Effector CD8-positive, alpha-beta T cell (primary cell): ENCODE measurements around the gene SLC5A12.

Experiments
- DNase-seq: peaks from one replicate; lab custom pipeline; 2025; lab: John Stamatoyannopoulos, UW

SLC5A12 gene

DNA sequence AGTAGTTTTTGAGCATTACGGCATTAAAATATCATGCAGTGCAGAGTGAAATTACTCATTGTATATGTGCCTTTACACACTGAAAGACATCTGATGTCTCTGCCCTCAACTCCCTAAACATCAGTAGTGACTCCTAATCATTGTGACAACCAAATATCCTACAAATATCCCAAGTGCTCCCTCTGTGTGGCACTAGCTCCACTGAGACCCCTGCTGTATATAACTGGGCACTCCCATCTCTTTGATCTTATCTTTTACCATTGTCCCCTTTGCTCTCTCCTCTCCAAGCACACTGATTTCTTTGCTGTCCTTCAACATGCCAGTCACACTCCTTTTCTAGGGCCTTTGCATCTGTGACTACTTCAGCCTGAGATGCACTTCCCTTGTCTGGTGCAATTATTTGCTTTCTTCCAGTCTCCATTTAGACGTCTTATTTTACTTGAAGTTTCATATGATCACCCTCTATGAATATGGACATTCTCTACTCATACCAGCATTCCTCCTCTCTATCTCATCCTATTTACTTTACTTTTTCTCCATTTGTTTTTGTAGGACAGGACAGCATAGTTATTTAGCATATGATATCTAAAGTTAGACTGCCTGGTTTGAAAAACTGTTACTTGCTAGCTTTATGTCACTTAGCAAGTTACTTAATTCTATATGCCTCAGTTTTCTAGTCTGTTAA lies 2.4 kb downstream of the SLC5A12 start:
- no peak for DNase-seq

DNA sequence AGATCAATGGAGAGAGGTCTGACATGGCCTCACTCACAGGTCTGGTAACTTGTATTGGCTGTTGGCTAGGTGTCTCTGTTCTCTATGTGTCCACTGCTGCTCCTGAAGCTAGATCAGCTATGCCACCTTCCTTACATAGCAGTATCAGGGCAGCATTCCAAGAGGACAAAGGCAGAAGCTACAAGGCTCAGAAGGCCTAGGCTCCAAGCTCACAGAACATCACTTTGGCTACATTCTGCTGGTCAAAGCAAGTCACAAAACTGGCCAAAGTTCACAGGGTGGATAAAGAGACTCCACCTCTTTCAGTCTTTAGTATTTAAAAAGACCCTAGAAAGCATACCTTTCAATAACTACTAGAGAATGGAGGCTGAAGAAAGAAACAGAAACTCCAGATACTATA lies 4.1 kb downstream of the SLC5A12 start:
- no peak for DNase-seq

DNA sequence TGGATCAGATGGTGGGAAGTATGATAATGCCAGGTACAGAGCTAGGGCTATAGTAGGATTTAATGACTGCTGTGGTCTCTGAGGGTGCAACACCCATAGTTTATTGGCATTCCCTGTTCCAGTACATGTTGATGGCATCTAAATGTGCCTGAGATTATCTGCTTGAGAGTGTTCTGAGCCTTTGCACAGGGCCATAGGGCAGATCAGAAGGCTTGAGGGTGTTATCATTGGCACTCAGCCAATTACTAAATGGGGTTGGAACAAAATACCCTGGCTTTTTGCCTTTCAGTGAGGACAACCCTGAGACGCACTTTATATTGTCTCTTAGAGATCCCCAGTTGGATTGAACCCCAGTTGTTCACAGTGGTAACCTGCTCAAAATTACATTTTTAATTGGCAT lies 6.7 kb downstream of the SLC5A12 start:
- no peak for DNase-seq

DNA sequence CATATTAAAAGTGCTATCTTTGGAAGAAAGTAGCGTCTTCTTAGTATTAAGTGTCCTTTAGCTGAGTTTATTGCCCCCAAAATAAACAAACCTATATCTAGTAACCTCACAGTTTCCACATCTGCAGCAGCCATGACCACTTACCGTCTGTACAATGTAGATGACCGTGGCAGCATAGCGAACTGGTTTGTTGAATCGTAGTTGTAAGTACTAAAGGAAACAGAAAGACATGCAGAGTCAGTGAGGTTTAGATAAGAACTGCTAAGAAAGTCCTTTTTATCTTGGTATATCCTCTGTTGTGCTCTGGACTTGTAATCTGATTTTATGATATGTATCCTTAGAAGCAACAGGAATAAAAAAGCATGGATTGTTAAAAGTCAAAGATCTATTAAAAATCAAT lies 9.4 kb downstream of the SLC5A12 start:
- no peak for DNase-seq

DNA sequence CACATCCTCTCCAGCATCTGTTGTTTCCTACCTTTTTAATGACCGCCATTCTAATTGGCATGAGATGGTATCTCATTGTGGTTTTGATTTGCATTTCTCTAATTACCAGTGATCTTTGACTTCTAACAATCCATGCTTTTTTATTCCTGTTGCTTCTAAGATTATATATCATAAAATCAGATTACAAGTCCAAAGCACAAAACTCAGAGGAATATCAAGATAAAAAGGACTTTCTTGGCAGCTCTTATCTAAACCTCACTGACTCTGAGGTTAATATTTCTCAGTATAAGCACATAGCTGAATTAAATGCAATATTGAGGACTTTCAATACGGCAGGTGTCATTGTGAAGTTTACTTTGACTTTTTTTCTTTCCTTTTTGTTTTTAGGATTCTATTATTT lies 11.4 kb downstream of the SLC5A12 start:
- DNase-seq, result no peak

DNA sequence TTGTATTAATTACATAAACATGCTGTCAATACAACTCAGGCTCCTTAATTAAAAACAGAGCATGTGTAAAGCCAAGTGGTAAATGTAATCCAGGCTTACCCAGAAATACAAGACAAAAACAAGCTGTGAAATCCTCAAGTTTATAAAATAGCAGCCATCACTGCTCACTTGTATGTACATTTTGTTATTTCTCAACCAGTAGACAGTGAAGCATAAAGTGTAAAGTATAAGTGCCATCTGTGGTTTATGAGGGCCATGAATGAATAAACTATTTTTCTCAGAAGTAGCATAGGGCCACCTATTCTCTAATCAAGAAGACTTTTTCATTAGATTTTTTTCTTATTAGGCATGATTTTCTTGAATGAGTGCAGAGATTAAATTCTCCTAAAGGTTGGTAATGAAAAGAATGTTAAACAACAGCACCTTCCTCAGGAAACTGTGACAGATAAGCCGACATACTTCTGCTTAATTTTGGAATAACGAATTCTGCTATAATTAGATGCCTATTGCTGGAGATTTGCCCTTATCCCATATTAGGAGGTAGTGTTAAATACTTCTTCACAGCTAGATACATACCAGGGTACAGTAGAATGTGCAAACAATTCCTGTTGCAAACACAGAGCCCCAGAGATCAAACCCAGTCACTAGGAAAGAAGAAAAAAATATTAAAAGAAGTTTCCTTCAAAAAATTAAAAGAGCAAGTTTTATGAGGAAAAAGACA lies 13.0 kb downstream of the SLC5A12 start:
- DNase-seq, result no peak

DNA sequence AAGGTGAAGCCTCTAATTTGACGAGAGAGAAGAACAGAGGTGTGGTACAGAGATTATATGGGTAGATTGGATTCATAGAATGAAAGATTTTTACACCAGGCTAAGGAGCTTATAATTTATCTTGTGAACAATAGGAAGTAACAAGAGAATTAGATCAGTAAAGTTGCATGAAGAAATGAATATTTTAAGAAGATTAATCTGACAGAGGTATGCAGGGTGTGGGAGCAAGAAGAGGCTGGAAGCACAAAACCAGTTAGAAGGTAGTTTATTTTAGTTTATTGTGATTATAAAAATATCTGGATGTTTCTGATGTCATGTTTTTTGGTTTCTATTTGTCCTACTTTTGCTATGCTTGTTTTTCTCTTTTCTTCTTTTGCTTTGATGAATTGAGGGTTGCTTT lies 15.7 kb downstream of the SLC5A12 start:
- no peak for DNase-seq

DNA sequence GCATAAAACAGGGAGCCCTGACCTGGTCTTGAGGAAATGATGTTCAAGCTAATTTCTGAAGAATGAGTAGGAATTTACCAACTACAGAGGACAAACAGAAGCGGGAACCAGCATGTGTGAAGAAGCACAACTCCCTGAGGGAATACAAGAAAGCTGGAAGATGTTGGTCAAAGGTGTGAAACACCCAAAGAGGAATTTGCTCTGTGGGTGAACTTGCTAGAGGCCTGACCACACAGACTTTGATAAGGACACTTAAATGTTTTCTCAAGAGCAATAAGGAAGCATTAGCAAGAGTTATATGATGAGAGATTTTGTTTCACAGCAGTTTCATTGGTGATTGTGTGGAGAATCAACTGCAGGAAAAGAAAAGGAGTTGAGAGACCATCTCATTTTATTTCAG lies 17.6 kb downstream of the SLC5A12 start:
- DNase-seq, result no peak

DNA sequence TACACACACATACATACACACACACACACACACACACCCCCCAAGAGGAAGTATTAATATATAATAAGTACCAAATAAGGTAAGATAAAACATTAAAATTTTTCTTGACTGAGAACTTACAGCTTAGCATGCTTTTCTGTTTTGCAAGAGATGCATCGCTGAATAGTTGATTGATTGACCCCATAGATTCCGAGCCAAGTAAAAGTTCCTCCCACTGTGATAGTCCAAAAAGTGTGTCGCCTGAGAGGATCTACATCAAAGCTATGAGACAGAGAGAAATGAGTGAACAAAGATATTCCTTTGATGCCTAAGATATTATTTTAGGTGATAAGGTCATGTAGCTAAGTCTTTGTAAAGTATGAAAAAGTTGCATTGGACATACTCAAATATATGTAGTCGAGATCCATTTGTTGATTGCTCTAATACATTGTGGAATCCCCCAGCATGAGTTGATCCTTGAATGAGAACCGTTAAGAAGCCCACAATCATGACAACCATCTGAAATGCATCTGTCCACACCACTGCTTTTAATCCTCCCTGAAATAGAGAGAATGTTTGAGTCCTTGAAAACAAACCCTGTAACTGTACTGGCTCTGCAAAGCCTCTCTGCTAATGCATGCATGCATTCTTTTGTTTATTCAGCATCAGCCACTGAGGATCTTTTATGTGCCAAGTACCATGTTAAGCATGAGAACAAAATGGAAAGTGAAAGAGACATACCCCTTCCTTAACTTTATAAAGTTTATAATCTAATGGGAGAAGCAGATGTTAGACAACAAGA lies 18.3 kb downstream of the SLC5A12 start:
- no peak for DNase-seq

DNA sequence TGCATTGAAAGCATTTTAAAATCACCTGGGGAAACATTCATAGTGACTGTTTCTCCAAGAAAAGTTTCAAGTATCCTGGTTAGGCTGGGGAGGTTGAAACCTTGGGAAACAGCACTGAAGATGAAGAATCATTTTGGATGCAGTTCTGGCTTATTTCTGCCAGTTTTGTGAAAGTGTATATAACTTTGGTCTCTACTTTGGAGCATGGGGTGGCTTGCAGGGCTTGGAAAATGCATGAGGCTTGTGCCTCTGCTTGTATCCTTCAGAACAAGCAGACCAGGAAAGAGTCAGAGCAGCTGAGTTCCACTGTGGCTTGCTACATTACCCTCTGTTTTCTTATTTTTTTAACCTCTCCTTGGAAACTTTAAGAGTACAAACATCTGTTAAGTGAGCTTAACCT lies 19.5 kb downstream of the SLC5A12 start:
- no peak for DNase-seq

DNA sequence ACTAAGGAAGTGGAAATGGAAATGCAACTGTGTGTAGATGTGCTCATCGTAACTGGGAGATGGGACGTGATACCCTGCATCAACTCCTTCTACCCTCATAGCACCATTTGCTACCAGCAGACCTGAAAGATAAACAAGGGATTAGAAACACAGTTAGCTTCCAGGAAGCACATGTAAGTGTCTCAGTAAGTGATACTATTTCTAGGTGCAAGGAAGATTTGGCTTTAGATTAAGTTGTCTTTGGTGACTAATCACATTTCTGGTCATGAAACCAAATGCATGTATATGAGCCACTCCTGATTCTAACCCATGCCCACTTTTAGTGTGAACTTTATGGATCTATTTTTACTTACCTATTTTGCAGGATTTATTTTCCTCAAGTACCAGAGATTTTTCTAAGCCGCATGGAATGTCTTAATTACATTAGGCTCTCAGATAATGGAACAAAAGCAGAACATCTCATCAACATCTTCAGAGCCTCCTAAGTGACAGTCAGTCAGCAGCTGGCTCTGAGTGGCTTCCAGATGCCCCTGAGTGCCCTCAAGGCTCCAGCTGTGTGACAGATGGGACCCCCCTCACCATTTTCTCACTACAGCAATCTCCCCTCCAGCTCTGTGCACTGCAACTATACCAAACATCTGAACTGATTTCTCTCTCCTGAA lies 21.2 kb downstream of the SLC5A12 start:
- no peak for DNase-seq

DNA sequence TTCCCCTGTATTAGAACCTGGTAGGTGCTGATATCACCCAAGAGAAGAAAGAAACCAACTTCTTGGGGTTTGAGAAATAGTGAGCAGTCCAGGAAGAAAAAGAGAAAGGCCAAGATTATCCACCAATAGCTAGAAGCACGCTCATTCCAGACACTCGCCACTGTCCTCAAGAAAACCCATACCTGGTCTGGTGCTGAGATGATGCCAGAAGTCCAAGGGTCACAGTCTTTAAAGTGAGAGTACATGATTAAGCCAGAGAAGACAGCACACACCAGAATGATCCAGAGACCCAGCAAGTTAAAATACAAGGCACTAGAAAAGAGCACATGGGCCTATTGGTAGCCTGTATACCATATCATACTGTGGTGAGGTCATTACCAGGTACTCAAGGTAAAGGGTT lies 23.6 kb downstream of the SLC5A12 start:
- DNase-seq, result no peak

DNA sequence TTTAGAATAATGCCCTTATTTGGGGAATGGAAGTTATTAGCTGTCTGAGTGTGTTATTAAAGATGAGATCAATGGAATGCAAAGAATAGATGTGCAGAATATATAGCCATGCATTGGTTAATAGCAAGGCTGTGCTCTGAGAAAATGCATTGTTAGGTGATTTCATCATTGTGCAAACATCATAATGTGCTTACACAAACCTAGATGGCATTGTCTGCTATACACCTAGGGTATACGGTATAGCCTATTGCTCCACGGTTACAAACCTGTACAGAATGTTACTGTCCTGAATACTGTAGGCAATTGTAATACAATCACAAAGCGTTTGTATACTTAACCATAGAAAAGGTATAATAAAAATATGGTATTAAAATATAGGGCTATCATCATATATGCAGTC lies 25.5 kb downstream of the SLC5A12 start:
- no peak for DNase-seq

DNA sequence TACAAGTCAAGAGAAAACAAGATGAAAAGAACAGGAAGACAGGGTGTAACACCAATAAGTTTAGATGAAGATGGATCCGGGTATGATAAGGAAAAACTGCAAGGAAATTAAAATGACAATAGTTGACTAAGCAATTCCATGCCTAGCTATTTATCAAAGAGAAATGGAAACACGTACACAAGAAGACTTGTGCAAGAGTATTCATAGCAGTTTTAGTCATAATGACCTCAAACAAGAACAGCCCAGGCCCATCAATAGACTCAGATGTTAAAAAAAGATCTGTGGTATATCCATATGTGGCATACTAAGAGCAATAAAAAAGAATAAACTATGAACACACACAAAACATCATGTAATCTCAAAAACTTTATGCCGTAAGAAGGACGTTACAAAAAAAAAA lies 33.2 kb downstream of the SLC5A12 start:
- DNase-seq, result no peak

DNA sequence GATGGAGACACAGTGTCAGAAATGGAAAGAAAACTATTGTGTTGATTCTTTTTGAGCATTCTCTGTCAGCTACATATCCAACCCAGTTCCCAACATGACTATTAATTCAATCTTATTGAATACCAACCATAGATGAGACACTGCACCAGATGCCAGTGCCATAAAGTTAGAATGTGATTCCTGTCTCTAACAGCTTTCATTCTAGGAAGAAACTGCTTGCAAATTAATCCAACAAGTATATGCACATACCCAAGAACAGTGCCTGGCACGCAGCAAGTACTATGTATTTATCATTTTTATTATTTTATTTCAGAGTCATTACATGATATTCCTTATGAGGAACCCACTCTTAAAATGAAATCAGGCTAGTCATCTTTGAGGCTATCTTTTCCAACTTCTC lies 34.5 kb downstream of the SLC5A12 start:
- no peak for DNase-seq

DNA sequence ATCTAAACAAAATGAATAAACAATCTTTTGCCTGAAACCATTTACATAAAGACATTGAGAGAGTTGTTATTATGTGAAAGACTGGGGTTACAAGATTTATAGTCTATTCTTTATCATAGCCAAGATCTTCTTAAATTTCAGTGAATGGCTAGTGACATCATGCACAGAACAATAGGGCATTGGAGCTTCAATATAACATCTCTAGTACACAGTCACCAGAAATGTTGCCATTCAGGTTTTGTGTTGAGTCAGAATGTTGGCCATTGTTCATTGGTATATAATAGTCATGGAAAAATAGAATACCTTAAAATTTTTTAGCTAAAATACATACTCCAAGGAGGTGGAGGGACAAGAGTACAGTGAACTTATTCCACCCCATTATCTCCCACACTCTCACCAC lies 44.3 kb downstream of the SLC5A12 start:
- DNase-seq, result no peak

DNA sequence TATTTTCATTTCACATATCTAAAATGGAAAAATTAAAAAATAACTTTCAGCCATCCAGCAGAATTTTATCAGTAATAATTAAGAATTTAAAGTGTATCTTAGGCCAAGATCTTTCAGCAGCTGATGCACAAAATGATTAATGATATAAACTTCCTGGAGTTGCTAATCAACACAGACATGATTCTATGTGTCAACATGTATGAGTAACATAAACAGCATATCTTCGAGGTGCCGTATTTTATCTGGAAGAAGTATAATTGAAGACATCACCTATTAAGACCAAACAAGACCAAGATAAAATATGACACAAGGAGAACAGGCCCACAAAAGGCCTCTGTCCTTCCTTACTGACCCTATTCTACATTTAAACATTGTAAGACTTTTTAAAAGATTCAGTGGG lies 45.2 kb downstream of the SLC5A12 start:
- DNase-seq, result no peak

DNA sequence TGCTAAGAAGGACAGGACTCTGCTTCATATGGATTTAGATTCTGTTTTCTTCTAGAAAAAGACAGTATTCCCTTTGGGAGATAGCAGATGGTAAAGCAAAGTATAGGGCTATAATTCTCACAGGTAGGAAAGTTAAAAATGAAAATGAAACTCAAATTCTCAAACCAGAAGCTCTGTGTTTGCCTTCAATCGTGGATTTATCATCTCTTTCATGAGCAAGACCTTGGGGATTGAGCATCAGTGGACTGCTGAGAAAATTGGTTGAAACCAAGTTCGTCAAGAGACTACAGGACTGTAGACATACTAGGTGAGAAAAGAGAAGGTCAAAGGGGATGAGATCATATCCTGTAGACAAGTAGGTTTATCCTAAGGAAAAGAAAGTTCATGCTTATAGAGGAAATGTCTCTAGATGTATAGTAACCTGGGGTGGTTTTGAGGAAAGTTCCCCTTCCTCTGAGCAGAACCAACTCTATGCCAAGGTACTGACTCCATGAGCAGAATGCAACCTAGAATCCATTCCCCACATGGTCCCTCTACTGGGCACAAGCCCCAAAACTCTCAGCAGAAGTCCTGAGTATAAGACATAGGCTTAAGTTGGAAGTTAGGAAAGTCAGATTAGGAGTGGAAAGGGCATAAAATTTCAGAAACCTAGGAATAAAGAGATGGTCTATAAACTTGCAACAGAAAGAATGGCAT lies 46.5 kb downstream of the SLC5A12 start:
- no peak for DNase-seq

DNA sequence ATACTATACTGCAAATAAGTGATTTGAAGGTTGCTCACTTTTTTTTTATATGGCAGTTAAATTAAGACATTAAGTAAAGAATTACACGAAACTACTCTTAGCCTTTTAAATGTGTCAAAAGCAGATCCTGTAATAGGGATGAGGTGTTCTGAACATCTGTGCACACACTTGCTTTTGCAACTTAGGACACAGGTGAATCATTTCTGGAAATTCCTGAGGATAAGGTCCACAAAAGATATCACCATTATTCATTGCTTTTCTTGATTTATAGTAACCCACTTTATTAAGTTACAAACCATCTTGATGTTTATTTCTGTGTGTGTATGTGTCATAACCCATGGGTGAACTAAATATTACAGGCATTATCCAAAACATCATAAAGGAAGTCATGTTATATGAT lies 55.9 kb downstream of the SLC5A12 start:
- DNase-seq, result no peak

DNA sequence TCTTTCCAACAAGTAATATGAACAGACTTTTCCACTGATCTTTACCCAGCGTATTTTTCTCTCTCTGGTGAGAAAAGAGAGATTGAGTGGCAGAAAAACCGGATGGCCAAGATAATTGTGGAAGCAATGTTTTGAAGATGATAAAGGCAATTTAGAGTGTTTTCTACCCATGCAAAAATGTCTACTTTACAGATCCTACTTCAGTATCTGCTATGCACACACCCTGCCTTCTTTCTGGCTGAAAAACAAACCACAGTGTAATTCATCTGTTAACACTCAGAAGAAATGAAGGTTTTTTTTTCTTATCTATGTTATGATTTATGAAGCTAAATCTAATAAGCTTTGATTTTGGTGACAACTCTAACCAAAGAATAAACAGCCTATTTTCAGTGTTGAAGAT lies 56.8 kb downstream of the SLC5A12 start:
- no peak for DNase-seq

DNA sequence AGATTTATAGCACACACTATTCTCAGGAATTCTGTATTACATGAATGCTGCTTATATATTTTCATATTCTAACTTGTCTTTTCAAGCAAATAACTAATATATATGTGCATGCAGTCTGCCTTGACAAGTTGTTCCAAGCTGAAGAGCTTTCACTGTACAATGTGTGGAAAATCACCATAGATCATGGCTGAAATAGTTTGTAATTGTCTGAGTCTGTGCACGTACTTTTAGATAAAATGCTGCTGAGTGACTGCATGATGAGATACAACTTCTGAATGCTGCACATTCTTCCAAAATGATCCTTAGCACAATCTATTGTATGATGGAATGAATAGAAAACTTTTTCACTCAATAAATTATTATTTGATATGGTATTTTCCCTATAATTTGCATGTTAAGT lies 58.9 kb downstream of the SLC5A12 start:
- DNase-seq, result no peak

DNA sequence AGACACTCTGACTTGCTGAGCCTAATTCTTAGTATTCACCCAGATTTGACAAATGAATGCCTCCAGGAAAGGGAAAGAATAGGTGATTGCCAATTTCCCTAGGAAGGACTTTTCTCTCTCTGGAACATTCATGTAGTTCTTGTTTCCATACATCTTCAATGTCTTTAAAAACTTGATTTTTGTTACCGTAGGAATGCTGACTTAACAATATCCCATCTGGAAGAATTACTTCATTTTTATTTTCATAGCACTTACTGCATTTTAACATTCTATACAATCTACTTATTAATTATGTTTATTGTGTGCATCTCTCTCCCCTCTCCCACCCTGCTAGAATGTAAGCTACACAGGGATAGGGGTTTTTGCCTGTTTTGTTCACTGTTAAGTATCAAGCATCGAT lies 66.6 kb downstream of the SLC5A12 start:
- no peak for DNase-seq
